Thyroid gland (tissue), 4 donors: ENCODE measurements around the gene GALNT14.

Experiments used
- CTCF ChIP-seq, 6 experiments: fragments of 200-600 bp in 3 of 6; fragments of 450-650 bp in 3 of 6; sonication (generic) in 3 of 6; IDR thresholded peaks; one replicate each; pipeline ENCODE4 v1.5.1; 2016 to 2019; ENCODE audit warnings: antibody characterized with exemption in 6 of 6, mild to moderate bottlenecking in 2 of 6, inconsistent platforms in 1 of 6, moderate library complexity in 1 of 6
- POLR2A ChIP-seq, 2 donors: fragments of 450-650 bp; IDR thresholded peaks; one replicate each; pipeline ENCODE4 v1.6.1; 2017; ENCODE audit warnings: antibody characterized with exemption in 2 of 2, mild to moderate bottlenecking in 2 of 2, moderate library complexity in 1 of 2

GRCh38 chr2:31082002-31082401, 56.2 kb downstream of the GALNT14 start:
- TF ChIP-seq CTCF (IDR thresholded peaks at IDR 0.05) (no peak), POLR2A (IDR thresholded peaks at IDR 0.05) (no peak)
